ENCODE data around the gene UNC13A. TPM values are rescaled to one million over a fixed set of nuclear protein-coding genes. Genes with fewer than 3 reads are reported as not detected.

Gene UNC13A
- total RNA-seq, 4 donors from 2014 or later: 0.16 TPM; not detected in 3

DNA sequence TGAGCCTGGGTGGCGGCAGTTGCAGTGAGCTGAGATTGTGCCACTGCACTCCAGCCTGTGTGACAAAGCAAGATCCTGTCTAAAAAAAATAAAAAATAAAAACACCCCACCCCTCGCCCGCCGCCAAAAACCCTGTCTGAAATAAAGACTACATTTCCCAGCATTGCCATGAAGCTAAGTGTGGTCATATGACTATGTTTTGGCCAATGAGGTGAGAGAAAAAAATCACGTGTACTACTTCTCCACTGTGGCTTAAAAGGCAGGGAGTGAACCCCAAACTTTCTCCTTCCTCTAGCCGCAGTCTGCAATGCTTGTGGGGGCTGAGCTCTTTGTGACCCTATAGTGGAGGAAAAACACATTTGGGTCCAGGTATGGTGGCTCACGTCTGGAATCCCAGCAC, 77.8 kb downstream of the UNC13A start:
- H3K9me3 ChIP-seq: no peaks in the 10 kb centered on the region
- peaks cover 14% of the 10 kb centered on the region for H3K4me1 ChIP-seq
- no peak overlapping the region for H3K27ac ChIP-seq
- DNase-seq (ENCODE audit: low spot score in 2 of 2): no peak
- peaks cover 19% of the 10 kb centered on the region for H3K27me3 ChIP-seq
- H3K36me3 ChIP-seq: no peaks in the 10 kb centered on the region
- 61% methylated on average over 7 of the region's 7 CpGs for WGBS
- TF ChIP-seq POLR2A (IDR thresholded peaks at IDR 0.05) (no peak), CTCF (IDR thresholded peaks at IDR 0.05) (no peak), POLR2AphosphoS5 (IDR thresholded peaks at IDR 0.05) (no peak), EP300 (IDR thresholded peaks at IDR 0.05) (no peak)
- no peak overlapping the region for H3K4me3 ChIP-seq

DNA sequence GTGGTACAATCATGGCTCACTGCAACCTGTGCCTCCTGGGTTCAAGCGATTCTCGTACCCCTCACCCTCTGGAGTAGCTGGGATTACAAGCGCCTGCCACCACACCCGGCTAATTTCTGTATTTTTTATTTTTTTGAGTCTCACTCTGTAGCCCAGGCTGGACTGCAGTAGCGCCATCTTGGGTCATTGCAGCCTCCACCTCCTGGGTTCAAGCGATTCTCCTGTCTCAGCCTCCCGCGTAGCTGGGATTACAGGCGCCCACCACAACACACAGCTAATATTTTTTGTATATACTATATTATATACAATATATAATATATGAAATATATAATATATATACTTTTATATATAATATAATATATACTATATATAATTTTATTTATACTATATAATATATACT, 80.2 kb downstream of the UNC13A start:
- H3K27ac ChIP-seq: no peak overlapping the region

GRCh38 chr19:17606590-17607185, 81.5 kb downstream of the UNC13A start:
- Histone ChIP-seq H3K27me3 (peaks cover 28% of the 10 kb centered on the region), H3K4me1 (peaks cover 14% of the 10 kb centered on the region), H3K36me3 (no peaks in the 10 kb centered on the region), H3K4me3 (peak overlapping the region; percentile 43), H3K27ac (no peak overlapping the region), H3K9me3 (no peaks in the 10 kb centered on the region)
- no peak for DNase-seq (ENCODE audit: low spot score in 2 of 2)
- no peak for TF ChIP-seq POLR2A (IDR thresholded peaks at IDR 0.05)
- TF ChIP-seq CTCF (IDR thresholded peaks at IDR 0.05): no peak
- TF ChIP-seq POLR2AphosphoS5 (IDR thresholded peaks at IDR 0.05): no peak
- no peak for TF ChIP-seq EP300 (IDR thresholded peaks at IDR 0.05)
- WGBS: 23% methylated on average over 18 of the region's 18 CpGs

More for the DNA sequence above, 80.2 kb downstream of the UNC13A start:
- DNase-seq (ENCODE audit: low spot score in 2 of 2): no peak
- TF ChIP-seq CTCF (IDR thresholded peaks at IDR 0.05) (no peak), POLR2A (IDR thresholded peaks at IDR 0.05) (no peak), POLR2AphosphoS5 (IDR thresholded peaks at IDR 0.05) (no peak), EP300 (IDR thresholded peaks at IDR 0.05) (no peak)
- 97% methylated on average over 9 of the region's 9 CpGs for WGBS
- Histone ChIP-seq H3K4me1 (peaks cover 14% of the 10 kb centered on the region), H3K9me3 (no peaks in the 10 kb centered on the region), H3K27me3 (peaks cover 17% of the 10 kb centered on the region), H3K4me3 (no peak overlapping the region), H3K36me3 (no peaks in the 10 kb centered on the region)

DNA sequence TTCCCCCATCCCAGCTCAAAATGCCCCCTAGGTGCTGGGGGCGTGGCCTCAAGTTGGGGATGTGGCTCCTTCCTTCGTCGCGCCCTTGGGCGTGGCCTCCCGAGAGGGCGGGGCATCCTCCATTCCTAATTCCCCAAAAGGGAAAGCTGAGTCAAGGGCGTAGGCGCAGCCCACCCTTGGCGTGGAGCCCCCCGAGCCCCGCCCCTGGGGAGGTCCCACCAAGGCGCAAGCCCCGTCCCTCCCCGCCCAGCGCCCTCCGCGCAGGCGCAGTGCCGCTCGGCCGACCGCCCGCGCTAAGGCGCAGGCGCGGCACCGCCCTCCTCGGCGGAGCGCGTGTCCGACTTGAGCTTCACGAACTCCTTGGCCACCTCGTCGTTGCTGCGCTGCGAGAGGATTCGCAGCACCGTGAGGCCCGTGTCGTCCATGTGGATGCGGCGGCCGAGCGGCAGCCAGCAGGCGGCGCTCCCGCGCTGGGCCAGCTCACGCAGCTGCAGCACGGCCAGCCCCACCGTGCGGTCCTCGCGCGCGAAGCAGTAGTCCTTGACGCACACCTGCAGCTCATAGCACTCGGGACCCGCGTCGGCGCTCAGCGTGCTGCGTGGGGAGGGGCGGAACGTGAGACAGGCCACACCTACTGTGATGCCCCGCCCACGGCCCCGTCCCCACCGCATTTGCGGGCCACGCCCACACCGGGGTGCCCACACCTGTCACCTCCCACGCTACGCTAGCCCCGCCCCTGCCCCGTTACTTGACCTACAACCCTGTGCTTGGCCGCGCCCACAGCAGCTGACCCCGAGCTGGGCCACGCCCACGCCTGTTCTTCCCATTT, 82.2 kb downstream of the UNC13A start:
- H3K4me3 ChIP-seq: peak overlapping the region; percentile 43
- H3K4me1 ChIP-seq: peaks cover 14% of the 10 kb centered on the region
- peak overlapping the region; percentile 23 for H3K27ac ChIP-seq
- no peaks in the 10 kb centered on the region for H3K36me3 ChIP-seq
- H3K27me3 ChIP-seq: peaks cover 27% of the 10 kb centered on the region
- peak; percentile 81 to 84 for DNase-seq (ENCODE audit: low spot score in 2 of 2)
- H3K9me3 ChIP-seq: no peaks in the 10 kb centered on the region
- TF ChIP-seq CTCF (IDR thresholded peaks at IDR 0.05): peak in 1 of 2 donors; percentile 73
- no peak for TF ChIP-seq POLR2A (IDR thresholded peaks at IDR 0.05)
- WGBS: 7% methylated on average over 25 of the region's 85 CpGs

GRCh38 chr19:17605117-17605516, 83.0 kb downstream of the UNC13A start:
- Histone ChIP-seq H3K27ac (no peak overlapping the region), H3K4me1 (peaks cover 14% of the 10 kb centered on the region), H3K36me3 (no peaks in the 10 kb centered on the region), H3K27me3 (peaks cover 27% of the 10 kb centered on the region), H3K4me3 (no peak overlapping the region), H3K9me3 (no peaks in the 10 kb centered on the region)
- no peak for DNase-seq (ENCODE audit: low spot score in 2 of 2)
- TF ChIP-seq EP300 (IDR thresholded peaks at IDR 0.05) (no peak), POLR2A (IDR thresholded peaks at IDR 0.05) (no peak), POLR2AphosphoS5 (IDR thresholded peaks at IDR 0.05) (no peak), CTCF (IDR thresholded peaks at IDR 0.05) (no peak)
- WGBS: 87% methylated on average over 8 of the region's 8 CpGs

Measured in suprapubic skin (tissue), 4 donors.